Body of pancreas (tissue), 4 donors: Measurements from ENCODE around the gene ZBTB22. TPM values are rescaled to one million over a fixed set of nuclear protein-coding genes. Genes with fewer than 3 reads are reported as not detected.

Experiments used
- ATAC-seq: fragments of 150-250 bp; one replicate; pipeline ENCODE4 v1.9.1; 2016
- DNase-seq, 4 donors: peaks; one replicate each; pipeline ENCODE4 v3.0.0-alpha.2; 2019
- H3K27ac ChIP-seq, 4 donors: fragments of 200-600 bp; sonication (generic); 1 replicate in 3 of 4; 2 replicates in 1 of 4; pipeline versions ENCODE4 v1.5.1 to v1.6.1; 2016 to 2019; ENCODE audit warnings: mild to moderate bottlenecking in 1 of 4, mixed read lengths in 1 of 4, moderate library complexity in 1 of 4
- H3K27me3 ChIP-seq, 2 donors: fragments of 200-600 bp; sonication (generic); one replicate each; pipeline ENCODE4 v1.6.0; 2016; ENCODE audit warnings: mild to moderate bottlenecking in 1 of 2
- H3K36me3 ChIP-seq, 2 donors: fragments of 200-600 bp; sonication (generic); replicated peaks in 1 of 2; 2 replicates each; pipeline ENCODE4 v1.5.1; 2016; ENCODE audit warnings: low read depth in 2 of 2; ENCODE audit not compliant: insufficient read depth in 1 of 2
- H3K4me1 ChIP-seq: fragments of 200-600 bp; sonication (generic); one replicate; pipeline ENCODE4 v1.6.0; 2016
- H3K4me3 ChIP-seq, 2 donors: fragments of 200-600 bp; sonication (generic); 1 replicate in 1 of 2; 2 replicates in 1 of 2; pipeline ENCODE4 v1.5.1; 2016 to 2019
- H3K9me3 ChIP-seq, 3 donors: fragments of 200-600 bp; sonication (generic); 1 replicate in 2 of 3; 2 replicates in 1 of 3; pipeline ENCODE4 v1.5.1; 2016
- CTCF ChIP-seq, 7 experiments: fragments of 450-650 bp in 4 of 7; fragments of 200-600 bp in 3 of 7; sonication (generic) in 3 of 7; IDR thresholded peaks; one replicate each; pipeline ENCODE4 v1.5.1; 2016 to 2019; ENCODE audit warnings: antibody characterized with exemption in 7 of 7
- POLR2A ChIP-seq, 3 donors: fragments of 450-650 bp; IDR thresholded peaks; one replicate each; pipeline ENCODE4 v1.6.1; 2016; ENCODE audit warnings: antibody characterized with exemption in 3 of 3, mild to moderate bottlenecking in 2 of 3
- WGBS, 2 donors: methylation state at CpG; one replicate each; pipeline ENCODE4 v1.1.5; 2017; 5-methylcytosine and 5-hydroxymethylcytosine counted together
- intact Hi-C: fragments of 100-400 bp; cut with DNase I; formaldehyde crosslinking; loops from one replicate; pipeline ENCODE4 v1.15.1; 2023
- total RNA-seq, 2 donors: library from RNA; depleted of rRNA; stranded (reverse); fragments of >200 nt; gene quantifications; one replicate each; pipeline ENCODE4 v1.1.0, GENCODE V29; 2016

ZBTB22 gene
- total RNA-seq, 2 donors from 2014 or later: 12.7 to 14.8 TPM

DNA sequence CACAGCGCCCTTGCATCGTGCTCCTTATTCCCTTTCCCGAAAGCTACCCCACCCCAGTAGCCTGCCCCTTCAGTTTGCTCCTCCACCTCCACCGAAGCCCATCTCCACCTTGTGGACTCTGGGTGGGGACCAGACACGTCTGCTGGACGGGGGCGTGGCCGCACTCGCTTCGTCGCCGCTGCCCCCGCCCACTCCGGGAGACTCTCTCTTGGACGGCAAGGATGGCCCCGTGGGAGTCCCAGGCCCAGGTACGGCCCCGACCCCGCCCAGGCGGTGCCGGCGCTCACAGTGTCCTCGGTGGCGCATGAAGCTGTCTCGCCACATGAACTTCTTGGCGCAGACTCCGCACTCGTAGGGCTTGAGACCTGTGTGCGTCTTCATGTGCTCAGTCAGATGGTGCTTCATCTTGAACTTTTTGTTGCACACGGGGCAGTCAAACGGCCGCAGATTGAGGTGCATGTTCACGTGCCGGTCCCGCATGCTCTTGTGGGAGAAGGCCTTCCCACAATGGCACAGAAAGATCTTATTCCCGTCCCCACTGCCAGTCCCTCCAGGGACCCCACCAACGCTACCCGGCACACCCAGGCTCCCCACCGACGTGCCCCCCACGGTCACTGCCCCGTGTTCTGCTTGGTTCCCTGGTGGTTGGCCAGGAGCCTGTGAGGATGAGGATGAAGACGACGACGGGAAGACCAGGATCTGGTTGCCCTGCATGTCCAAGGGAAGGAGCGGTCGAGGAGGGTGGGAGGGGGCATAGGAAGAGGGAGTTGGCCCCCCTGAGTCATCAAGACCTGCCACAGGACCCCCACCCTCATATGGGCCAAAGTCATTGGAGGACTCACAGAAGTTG is 2.4 kb downstream of the ZBTB22 start:
- Histone ChIP-seq H3K27me3 (no peaks in the 10 kb centered on the region), H3K9me3 (no peaks in the 10 kb centered on the region), H3K4me1 (peaks cover 55% of the 10 kb centered on the region), H3K4me3 (no peak overlapping the region), H3K36me3 (peaks cover 4 to 6% of the 10 kb centered on the region in 2 donors), H3K27ac (peak overlapping the region; percentile 86 to 97 (median 96))
- intact Hi-C loops: no loop called here
- peak in 3 of 4 donors; percentile 36 to 46 (median 43) for DNase-seq
- 39 to 75% methylated on average over 13 to 47 of the region's 47 CpGs for WGBS, 2 donors
- no peak for ATAC-seq
- TF ChIP-seq CTCF (IDR thresholded peaks at IDR 0.05): no peak
- TF ChIP-seq POLR2A (IDR thresholded peaks at IDR 0.05): no peak

DNA sequence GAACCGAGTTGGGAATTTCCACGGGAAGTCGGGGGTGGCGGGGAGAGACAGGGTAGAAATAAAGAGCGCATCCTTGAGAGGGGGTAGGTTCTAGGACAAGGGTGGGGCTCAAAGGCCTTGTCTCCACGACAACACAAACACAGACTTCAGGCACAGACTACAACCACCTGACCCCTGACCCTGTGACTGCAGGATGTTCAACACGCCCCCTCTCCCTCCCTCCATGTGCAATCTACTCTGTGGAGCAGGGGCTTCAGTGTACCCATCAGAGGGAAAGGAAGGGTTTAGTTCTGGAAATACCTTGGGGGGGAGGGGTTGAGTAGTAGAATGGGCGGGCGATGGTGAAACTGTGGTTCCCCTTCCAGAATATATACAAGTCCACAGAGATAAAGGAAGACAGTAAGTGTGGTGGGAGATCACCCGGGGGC is 3.0 kb downstream of the ZBTB22 start:
- ATAC-seq (peak; percentile 3), DNase-seq (peak; percentile 54 to 76 (median 56))
- no peak for TF ChIP-seq CTCF (IDR thresholded peaks at IDR 0.05)
- no peak for TF ChIP-seq POLR2A (IDR thresholded peaks at IDR 0.05)
- peak overlapping the region; percentile 86 to 97 (median 96) for H3K27ac ChIP-seq
- no peaks in the 10 kb centered on the region for H3K27me3 ChIP-seq
- H3K4me3 ChIP-seq: peak overlapping the region in 1 of 2 donors; percentile 91
- H3K9me3 ChIP-seq: no peaks in the 10 kb centered on the region
- intact Hi-C loops: no loop called here
- whole genome bisulfite sequencing, 2 donors: 6 to 8% methylated on average over 10 of the region's 10 CpGs
- peaks cover 49% of the 10 kb centered on the region for H3K4me1 ChIP-seq
- peaks cover 4 to 7% of the 10 kb centered on the region in 2 donors for H3K36me3 ChIP-seq

DNA sequence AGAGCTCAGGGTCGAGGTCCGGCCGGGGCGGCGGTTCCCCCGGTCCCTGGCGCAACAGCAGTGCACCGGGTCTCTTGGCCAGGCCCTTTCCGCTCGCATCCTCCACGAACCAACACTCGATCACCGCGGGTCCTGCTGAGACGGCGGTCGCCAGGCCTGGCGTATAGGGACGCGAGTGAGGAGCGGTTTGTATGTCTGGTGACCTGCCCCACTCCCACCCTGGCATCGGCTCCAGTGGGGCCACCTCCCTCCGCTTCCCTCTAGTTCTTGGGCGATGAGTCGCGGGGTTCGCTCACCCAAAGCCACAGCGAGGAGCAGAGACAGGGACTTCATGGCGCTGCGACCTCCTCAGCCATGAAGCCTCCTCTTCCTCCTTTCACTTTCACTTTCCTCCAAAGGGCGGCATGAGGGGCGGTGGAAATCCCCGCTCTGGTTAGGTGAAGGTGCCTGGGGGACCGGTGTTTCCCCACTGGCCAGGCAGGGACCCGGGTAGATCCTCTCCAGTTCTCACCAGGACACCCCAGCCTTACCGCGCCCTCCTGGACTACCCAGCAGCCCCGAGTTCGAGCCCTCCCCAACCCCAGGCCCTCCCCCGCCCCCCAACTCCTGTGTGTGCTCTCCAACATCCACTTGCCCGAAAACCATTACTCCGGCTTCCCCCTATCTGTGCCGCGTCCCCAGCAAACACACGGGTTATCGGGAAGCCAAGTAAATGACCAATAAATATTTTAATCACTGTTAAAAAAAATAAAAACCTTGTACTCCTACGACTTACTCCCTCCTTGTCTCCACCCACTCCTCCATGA is 3.6 kb downstream of the ZBTB22 start, which contains the start of gene TAPBP:
Gene TAPBP (minus strand): TSS at position 370 of the 806 bp plus-strand sequence. CDS start 37 bp downstream, at position 333.
- Histone ChIP-seq H3K4me1 (peaks cover 43% of the 10 kb centered on the region), H3K27ac (peak within 1 kb of the TSS; percentile 86 to 97 (median 96)), H3K9me3 (no peaks in the 10 kb centered on the region), H3K4me3 (peak within 1 kb of the TSS; percentile 83 to 91), H3K36me3 (peaks cover 3 to 4% of the 10 kb centered on the region in 2 donors), H3K27me3 (no peaks in the 10 kb centered on the region)
- no peak for TF ChIP-seq CTCF (IDR thresholded peaks at IDR 0.05)
- peak; percentile 35 to 84 (median 80) for TF ChIP-seq POLR2A (IDR thresholded peaks at IDR 0.05)
- ATAC-seq (peak; percentile 5), DNase-seq (peak; percentile 56 to 69 (median 60))
- WGBS, 2 donors: 0% methylated on average over 17 to 46 of the region's 47 CpGs
- intact Hi-C loops: no loop called here

GRCh38 chr6:33313105-33313708 is 4.3 kb downstream of the ZBTB22 start:
- Histone ChIP-seq H3K4me3 (peak overlapping the region; percentile 83 to 91), H3K27me3 (no peaks in the 10 kb centered on the region), H3K9me3 (no peaks in the 10 kb centered on the region), H3K4me1 (peaks cover 36% of the 10 kb centered on the region), H3K36me3 (peaks cover 0 to 4% of the 10 kb centered on the region in 2 donors), H3K27ac (peak overlapping the region; percentile 86 to 97 (median 96))
- ATAC-seq: no peak
- DNase-seq: peak in 3 of 4 donors; percentile 36 to 65 (median 49)
- TF ChIP-seq CTCF (IDR thresholded peaks at IDR 0.05): no peak
- TF ChIP-seq POLR2A (IDR thresholded peaks at IDR 0.05): no peak
- WGBS, 2 donors: 0 to 1% methylated on average over 18 to 33 of the region's 33 CpGs
- intact Hi-C loops: no loop called here
